Measurements from ENCODE around the gene PRG3.

Gene PRG3

DNA sequence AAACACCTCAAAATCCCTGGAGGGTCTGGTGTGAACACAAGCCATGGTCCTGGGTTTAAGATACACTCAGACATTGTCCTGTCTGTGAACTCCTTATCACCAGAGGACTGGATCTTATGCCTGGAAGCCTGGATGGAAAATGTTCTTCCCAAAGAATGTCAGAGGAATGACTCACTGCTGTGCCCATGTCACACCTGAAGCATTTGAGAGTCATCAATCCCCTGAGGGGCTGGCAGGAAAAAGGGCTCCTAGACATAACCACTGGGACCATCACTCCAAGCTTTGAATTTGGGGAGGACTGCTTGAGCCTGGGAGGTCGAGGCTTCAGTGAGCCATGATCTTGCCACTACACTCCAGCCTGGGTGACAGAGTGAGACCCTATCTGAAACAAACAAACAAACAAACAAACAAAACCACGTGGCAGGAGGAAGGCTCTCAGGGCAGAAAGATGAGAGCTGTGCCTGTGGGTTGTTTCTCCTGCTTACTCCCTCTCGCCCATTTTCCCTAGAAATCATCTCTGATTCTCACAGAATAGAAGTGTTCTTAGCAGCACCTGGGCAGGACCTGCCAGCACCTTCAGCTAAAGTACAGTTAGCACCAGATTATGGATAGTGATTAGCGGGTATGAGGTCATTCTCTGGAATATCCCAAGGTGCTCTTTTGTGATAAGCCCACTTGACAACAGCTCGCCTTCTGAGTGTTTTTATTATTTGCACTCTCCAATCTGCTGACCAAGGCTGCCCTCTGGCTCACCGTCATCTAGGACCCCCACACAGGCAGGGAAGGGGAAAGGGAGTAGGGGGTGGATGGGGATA is 21.4 kb upstream of the PRG3 start:
- peaks cover 9% of the 10 kb centered on the region for H3K36me3 ChIP-seq (ENCODE audit: control insufficient read depth, insufficient read depth, low read length)

DNA sequence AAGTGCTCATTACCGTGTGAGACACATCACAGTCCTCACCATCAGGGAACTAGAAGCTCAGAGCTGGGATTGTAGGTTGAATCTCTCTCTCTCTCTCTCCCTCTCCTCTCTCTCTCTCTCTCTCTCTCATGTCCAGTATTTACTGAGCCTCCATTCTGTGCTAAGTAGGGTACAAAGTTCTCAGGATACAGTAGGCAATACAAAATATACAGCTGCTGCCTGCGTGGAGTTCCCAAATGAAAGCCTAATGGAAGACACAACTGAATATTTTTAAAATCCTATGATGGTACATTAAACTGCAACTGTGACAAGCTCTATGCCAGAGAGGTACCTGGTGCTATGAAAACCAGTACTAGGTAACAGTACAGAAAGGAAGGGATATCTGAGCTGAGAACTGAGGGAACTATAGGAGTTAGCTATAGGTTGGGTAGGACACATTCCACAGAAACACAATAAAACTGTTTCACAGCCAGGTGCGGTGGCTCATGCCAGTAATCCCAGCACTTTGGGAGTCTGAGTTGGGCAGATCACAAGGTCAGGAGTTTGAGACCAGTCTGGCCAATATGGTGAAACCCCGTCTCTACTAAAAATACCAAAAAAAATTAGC is 19.1 kb upstream of the PRG3 start:
- H3K4me3 ChIP-seq (replicated peaks; ENCODE audit: low read depth, low read length) = no peak overlapping the region
- H3K27me3 ChIP-seq (replicated peaks; ENCODE audit: control insufficient read depth, insufficient read depth, low read length) = no peaks in the 10 kb centered on the region
- DNase-seq (ENCODE audit: extremely low read depth, insufficient read length) = no peak
- no peaks in the 10 kb centered on the region; the same call in 1 of the 2 replicates for H3K36me3 ChIP-seq (ENCODE audit: control insufficient read depth, insufficient read depth, low read length)
- TF ChIP-seq, protein P1, sequence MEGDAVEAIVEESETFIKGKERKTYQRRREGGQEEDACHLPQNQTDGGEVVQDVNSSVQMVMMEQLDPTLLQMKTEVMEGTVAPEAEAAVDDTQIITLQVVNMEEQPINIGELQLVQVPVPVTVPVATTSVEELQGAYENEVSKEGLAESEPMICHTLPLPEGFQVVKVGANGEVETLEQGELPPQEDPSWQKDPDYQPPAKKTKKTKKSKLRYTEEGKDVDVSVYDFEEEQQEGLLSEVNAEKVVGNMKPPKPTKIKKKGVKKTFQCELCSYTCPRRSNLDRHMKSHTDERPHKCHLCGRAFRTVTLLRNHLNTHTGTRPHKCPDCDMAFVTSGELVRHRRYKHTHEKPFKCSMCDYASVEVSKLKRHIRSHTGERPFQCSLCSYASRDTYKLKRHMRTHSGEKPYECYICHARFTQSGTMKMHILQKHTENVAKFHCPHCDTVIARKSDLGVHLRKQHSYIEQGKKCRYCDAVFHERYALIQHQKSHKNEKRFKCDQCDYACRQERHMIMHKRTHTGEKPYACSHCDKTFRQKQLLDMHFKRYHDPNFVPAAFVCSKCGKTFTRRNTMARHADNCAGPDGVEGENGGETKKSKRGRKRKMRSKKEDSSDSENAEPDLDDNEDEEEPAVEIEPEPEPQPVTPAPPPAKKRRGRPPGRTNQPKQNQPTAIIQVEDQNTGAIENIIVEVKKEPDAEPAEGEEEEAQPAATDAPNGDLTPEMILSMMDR (IDR thresholded peaks at IDR 0.05; ENCODE audit: insufficient read depth, low read length, poor library complexity, severe bottlenecking) = no peak

More for the DNA sequence above, 21.4 kb upstream of the PRG3 start:
- Histone ChIP-seq H3K27me3 (replicated peaks; ENCODE audit: control insufficient read depth, insufficient read depth, low read length) (no peaks in the 10 kb centered on the region), H3K4me3 (replicated peaks; ENCODE audit: low read depth, low read length) (no peak overlapping the region)
- TF ChIP-seq, protein P1 (IDR thresholded peaks at IDR 0.05; ENCODE audit: insufficient read depth, low read length, poor library complexity, severe bottlenecking) = no peak
- DNase-seq (ENCODE audit: extremely low read depth, insufficient read length) = no peak

DNA sequence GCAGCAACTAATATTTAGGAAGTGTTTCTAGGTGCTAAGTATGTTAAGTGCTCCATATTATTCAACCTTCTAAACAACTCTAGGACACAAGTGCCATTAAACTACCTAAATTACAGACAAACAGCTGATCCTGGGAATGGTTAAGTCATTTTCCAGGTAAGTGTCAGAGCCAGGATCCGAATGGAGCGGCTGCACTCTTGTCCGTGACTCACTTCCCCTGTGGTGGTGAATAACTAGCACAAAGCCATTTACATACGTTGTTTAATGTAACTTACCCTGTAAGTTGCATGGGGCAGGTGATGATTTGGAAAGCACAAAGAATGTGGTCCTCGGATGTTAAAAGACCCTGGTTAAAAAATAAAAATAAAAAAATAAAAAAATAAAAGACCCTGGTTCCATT is 18.3 kb upstream of the PRG3 start:
- DNase-seq (ENCODE audit: extremely low read depth, insufficient read length) = no peak
- Histone ChIP-seq H3K27me3 (replicated peaks; ENCODE audit: control insufficient read depth, insufficient read depth, low read length) (no peaks in the 10 kb centered on the region), H3K36me3 (ENCODE audit: control insufficient read depth, insufficient read depth, low read length) (no peaks in the 10 kb centered on the region; the same call in 1 of the 2 replicates), H3K4me3 (replicated peaks; ENCODE audit: low read depth, low read length) (no peak overlapping the region)
- TF ChIP-seq, protein P1 (IDR thresholded peaks at IDR 0.05; ENCODE audit: insufficient read depth, low read length, poor library complexity, severe bottlenecking) = no peak

DNA sequence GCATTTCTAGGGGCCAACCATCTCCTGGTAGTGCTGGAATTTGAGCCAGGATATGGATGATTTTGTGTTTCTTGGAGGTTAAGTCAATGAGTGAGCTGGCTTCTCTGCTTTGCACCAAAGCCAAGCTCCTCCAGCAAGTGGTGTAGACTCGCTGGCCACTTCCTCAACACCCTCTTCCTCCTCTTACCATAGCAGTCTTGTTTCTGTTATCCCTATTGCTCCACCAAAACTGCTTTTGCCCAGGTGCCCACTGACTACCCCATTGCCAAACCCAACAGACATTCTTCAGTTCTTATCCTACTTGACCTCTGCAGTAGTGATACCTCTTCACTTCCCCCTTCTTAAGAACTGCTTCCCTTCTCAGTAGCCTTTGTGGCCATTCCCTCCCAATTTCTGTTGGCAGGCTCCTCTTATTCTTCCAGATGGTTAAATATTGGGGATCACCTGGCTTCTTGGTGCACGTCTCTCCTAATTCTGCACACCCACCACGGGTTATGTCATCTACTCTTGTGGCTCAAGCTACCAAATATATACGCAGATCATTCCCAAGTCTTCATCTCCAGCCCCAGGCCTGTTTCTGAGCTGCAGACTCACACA is 16.5 kb upstream of the PRG3 start:
- Histone ChIP-seq H3K4me3 (replicated peaks; ENCODE audit: low read depth, low read length) (no peak overlapping the region), H3K27me3 (replicated peaks; ENCODE audit: control insufficient read depth, insufficient read depth, low read length) (no peaks in the 10 kb centered on the region), H3K36me3 (ENCODE audit: control insufficient read depth, insufficient read depth, low read length) (no peaks in the 10 kb centered on the region)
- TF ChIP-seq, protein P1 (IDR thresholded peaks at IDR 0.05; ENCODE audit: insufficient read depth, low read length, poor library complexity, severe bottlenecking) = no peak
- DNase-seq (ENCODE audit: extremely low read depth, insufficient read length) = no peak

DNA sequence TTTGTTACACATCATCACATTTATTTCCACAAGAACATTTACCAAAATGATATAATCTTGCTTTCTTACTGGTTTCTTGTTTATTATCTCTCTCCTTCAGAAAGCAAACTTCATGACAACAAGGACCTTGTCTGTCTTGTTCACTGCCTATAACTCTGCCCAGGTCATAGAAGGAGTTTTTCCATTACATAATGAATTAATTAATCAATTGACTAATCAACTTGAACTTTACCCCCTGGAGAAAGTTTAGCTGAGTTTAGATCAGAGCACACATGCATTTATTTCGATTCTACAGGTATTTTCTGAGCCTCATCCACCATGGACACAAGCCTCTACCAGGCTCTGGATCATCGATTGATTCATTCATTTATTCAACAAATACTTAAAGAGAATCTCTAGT is 15.8 kb upstream of the PRG3 start:
- DNase-seq (ENCODE audit: extremely low read depth, insufficient read length) = no peak
- H3K27me3 ChIP-seq (replicated peaks; ENCODE audit: control insufficient read depth, insufficient read depth, low read length) = no peaks in the 10 kb centered on the region
- TF ChIP-seq, protein P1 (IDR thresholded peaks at IDR 0.05; ENCODE audit: insufficient read depth, low read length, poor library complexity, severe bottlenecking) = no peak
- no peaks in the 10 kb centered on the region for H3K36me3 ChIP-seq (ENCODE audit: control insufficient read depth, insufficient read depth, low read length)
- H3K4me3 ChIP-seq (replicated peaks; ENCODE audit: low read depth, low read length) = no peak overlapping the region

Data from GM06990 (cell line).